HepG2 (cell line): ENCODE data around the gene MPZL3.

ENCODE experiments used
- CEBPB ChIP-seq: IDR thresholded peaks from 2 replicates; pipeline ENCODE4 v1.6.1; 2011; ENCODE audit warnings: low read depth, low read length, improper control_type of control experiment, borderline replicate concordance
- KDM1A ChIP-seq: IDR thresholded peaks from 2 replicates; pipeline ENCODE4 v1.6.1; 2016; ENCODE audit warnings: missing compliant biosample characterization
- KDM5A ChIP-seq: fragments of 200-600 bp; sonication (generic); IDR thresholded peaks from 2 replicates; pipeline ENCODE4 v1.7.0; 2018; ENCODE audit warnings: antibody characterized with exemption, mild to moderate bottlenecking, low read length, borderline replicate concordance
- MXD4 ChIP-seq: IDR thresholded peaks from 2 replicates; pipeline ENCODE4 v1.6.1; 2016; ENCODE audit warnings: mild to moderate bottlenecking, missing biosample characterization, missing genetic modification reagents
- POLR2A ChIP-seq, 2 experiments: IDR thresholded peaks; 2 replicates each; pipeline ENCODE4 v1.6.1; 2011; ENCODE audit warnings: low read depth in 2 of 2, low read length in 2 of 2, mild to moderate bottlenecking in 1 of 2, moderate library complexity in 1 of 2; ENCODE audit not compliant: insufficient read depth in 1 of 2
- ZFX ChIP-seq: sonication (generic); formaldehyde crosslinking; IDR thresholded peaks from 2 replicates; pipeline ENCODE4 v1.4.0; 2020; ENCODE audit warnings: mild to moderate bottlenecking, low read depth, missing genetic modification reagents, moderate library complexity
- TF ChIP-seq, protein P1 (sequence below): sonication (generic); formaldehyde crosslinking; IDR thresholded peaks from 2 replicates; pipeline ENCODE4 v1.5.0; 2020; ENCODE audit warnings: missing genetic modification reagents
- TF ChIP-seq, protein P2 (sequence below): sonication (generic); formaldehyde crosslinking; IDR thresholded peaks from 2 replicates; pipeline ENCODE4 v1.8.0; 2022; ENCODE audit warnings: mild to moderate bottlenecking, missing genetic modification reagents, borderline replicate concordance

- TF ChIP-seq POLR2A (IDR thresholded peaks at IDR 0.05; ENCODE audit: insufficient read depth in 1 of 2, low read depth in 2 of 2, low read length in 2 of 2), result no peak
- TF ChIP-seq KDM5A, result no peak
- TF ChIP-seq, protein P1, sequence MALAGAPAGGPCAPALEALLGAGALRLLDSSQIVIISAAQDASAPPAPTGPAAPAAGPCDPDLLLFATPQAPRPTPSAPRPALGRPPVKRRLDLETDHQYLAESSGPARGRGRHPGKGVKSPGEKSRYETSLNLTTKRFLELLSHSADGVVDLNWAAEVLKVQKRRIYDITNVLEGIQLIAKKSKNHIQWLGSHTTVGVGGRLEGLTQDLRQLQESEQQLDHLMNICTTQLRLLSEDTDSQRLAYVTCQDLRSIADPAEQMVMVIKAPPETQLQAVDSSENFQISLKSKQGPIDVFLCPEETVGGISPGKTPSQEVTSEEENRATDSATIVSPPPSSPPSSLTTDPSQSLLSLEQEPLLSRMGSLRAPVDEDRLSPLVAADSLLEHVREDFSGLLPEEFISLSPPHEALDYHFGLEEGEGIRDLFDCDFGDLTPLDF (CRISPR knock-in tag), result no peak
- TF ChIP-seq MXD4 (CRISPR knock-in tag), result no peak
- TF ChIP-seq CEBPB, result no peak
- TF ChIP-seq, protein P2, sequence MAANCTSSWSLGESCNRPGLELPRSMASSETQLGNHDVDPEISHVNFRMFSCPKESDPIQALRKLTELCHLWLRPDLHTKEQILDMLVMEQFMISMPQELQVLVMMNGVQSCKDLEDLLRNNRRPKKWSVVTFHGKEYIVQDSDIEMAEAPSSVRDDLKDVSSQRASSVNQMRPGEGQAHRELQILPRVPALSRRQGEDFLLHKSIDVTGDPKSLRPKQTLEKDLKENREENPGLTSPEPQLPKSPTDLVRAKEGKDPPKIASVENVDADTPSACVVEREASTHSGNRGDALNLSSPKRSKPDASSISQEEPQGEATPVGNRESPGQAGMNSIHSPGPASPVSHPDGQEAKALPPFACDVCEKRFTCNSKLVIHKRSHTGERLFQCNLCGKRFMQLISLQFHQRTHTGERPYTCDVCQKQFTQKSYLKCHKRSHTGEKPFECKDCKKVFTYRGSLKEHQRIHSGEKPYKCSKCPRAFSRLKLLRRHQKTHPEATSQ (CRISPR knock-in tag), result no peak
- no peak for TF ChIP-seq ZFX (CRISPR knock-in tag)
- no peak for TF ChIP-seq KDM1A (CRISPR knock-in tag)
Measured at GRCh38 chr11:118238929-118239328, 13.2 kb downstream of the MPZL3 start.
